GM12874 (cell line): ENCODE measurements around the gene GXYLT2.

Experiments
- TF ChIP-seq, protein P1 (sequence below): IDR thresholded peaks from 2 replicates; pipeline ENCODE4 v1.5.1; 2011; ENCODE audit warnings: low read depth, mild to moderate bottlenecking, control low read depth, low read length, moderate library complexity; ENCODE audit not compliant: insufficient read depth

GXYLT2 gene

DNA sequence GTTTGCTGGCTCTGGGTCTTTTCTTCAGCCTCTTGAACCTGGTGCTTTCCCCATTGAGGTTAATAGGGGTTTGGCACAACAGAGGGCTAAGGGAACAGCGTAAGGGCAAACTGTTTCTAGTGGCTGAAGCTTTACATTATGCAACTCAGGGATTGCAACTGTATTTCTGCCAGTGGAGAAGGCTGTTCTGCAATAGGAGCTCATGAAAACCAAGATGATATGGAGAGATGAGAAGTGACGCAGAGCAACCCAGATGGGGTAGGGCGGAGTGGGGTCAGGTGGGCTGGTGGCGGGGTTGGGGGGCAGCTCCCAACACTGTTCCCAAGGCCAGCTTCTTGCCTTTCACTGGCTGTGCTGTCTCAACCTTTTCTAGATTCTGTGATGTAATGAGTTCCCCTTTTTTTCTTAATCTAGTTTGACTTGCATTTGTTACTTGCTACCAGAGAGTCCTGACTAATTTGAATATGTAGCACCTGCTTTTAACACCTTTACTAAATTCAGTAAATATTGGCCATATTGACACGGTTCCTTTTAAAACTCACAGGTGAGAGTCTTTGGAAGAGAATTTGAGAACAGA, 7.2 kb downstream of the GXYLT2 start:
- TF ChIP-seq, protein P1, sequence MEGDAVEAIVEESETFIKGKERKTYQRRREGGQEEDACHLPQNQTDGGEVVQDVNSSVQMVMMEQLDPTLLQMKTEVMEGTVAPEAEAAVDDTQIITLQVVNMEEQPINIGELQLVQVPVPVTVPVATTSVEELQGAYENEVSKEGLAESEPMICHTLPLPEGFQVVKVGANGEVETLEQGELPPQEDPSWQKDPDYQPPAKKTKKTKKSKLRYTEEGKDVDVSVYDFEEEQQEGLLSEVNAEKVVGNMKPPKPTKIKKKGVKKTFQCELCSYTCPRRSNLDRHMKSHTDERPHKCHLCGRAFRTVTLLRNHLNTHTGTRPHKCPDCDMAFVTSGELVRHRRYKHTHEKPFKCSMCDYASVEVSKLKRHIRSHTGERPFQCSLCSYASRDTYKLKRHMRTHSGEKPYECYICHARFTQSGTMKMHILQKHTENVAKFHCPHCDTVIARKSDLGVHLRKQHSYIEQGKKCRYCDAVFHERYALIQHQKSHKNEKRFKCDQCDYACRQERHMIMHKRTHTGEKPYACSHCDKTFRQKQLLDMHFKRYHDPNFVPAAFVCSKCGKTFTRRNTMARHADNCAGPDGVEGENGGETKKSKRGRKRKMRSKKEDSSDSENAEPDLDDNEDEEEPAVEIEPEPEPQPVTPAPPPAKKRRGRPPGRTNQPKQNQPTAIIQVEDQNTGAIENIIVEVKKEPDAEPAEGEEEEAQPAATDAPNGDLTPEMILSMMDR: no peak

DNA sequence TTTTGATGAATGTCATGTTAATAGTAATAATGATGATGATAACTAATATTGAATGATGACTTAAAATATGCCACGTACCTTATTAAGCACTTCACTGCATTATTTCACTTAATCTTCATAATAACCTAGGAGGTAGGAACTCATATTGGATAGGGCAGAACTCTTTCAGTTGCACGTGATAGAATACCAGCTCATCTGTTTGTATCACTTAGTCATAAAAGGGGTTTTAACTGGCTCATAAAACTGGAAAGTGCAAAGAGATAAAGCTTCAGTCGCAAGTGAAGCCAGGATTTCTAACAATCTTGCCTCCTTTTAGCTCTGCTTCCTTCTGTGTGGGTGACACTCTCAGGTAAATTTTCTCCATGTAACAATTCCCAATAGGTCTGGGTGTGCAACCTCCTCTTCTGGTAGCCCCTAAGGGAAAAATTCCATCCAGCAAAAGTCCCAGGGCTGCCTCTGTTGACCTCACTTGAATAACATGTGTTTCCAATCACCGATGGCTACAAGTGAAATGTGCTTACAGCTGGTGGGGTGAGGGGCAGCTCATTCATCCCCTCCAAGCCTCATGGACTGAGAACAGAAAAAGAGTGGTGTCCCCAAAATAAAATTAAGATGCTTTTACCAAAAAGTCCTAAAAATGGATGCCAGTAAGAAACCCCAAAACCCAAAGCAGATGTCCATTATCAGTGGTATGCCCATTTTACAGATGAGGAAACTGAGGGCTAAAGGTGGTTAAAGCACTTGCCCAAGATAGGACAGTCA, 9.3 kb downstream of the GXYLT2 start:
- TF ChIP-seq, protein P1: no peak

DNA sequence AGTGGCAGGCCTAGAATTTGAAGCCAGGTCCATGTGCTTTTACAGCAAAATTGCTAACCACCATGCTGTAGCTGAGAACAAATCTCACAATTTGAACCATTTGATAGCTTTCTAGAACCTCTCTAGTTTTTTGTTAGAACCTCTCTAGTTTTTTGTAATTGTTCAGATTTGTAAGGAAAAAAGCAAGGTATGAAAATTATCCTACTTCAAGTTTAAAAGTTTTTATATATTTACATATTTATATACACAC, 9.8 kb downstream of the GXYLT2 start:
- TF ChIP-seq, protein P1: no peak

DNA sequence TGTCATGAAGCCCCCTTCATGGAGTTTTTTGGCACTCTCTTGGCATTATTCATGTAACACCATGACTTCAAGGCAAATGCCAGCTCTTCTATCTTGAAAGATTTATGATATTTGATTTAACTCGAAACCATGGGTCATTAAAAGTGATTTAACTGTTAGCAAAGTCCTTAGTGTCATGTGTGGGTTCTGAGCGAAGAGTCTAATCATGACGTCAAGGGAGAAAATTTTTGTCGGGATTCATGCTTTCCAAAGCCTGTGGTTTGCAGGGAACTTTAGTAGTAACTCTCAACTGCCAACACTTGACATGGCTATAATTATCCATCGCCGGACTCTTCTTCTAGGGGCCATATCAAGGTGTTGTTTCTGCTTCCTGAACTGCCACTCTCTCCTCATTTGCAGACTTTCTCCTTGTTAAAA, 11.5 kb downstream of the GXYLT2 start:
- TF ChIP-seq, protein P1: no peak

DNA sequence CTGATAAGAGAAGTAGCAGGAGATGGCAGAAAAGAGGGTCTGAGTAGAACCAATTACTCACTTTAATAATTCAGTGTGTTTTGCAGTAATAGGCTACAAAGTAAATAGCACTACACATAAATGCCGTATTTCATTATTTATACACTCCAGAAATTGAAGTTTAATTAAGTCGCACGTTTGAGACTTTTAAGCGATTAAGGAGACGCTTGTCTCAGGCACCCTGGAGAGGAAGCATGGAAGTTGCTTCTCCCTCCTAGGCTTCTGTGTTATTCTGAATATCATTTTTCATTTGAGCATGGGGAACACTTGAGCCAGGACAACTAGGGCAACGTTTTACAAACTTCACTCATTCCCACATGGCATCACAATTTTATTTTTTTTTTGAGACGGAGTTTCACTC, 12.2 kb downstream of the GXYLT2 start:
- TF ChIP-seq, protein P1: no peak

DNA sequence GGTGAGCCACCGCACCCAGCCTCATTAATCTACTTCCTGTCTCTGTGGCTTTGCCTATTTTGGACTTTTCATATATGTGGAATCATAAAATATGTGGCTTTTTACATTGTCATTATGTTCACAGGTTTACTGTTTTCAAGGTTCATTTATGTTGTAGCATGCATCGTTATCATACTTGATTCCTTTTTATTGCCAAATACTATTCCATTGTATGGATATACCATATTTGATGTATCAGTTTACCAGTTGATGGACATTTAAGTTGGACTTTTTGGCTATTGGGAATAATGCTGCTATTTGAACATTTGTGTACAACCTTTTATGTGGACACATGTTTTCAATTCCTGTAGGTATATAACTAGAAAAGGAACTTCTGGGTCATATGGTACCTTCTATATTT, 14.0 kb downstream of the GXYLT2 start:
- TF ChIP-seq, protein P1: no peak

DNA sequence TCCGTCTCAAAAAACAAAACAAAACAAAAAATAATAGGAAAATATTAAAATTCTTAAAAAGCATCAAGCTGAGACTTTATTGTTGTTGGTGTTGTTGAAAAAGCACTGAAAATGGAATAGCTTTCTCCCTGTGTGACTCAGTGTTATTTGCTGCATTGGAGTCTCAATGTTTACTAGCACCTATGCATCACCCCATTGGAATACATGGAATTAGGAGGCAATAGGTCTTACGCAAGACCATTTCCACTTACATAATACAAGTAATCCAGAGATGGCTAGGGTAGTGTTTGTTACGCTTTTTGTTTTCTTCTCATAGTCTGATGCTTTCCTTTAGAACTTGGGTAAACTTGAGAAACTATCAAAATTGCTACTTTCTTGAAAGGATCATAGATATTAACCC, 15.2 kb downstream of the GXYLT2 start:
- TF ChIP-seq, protein P1: no peak

DNA sequence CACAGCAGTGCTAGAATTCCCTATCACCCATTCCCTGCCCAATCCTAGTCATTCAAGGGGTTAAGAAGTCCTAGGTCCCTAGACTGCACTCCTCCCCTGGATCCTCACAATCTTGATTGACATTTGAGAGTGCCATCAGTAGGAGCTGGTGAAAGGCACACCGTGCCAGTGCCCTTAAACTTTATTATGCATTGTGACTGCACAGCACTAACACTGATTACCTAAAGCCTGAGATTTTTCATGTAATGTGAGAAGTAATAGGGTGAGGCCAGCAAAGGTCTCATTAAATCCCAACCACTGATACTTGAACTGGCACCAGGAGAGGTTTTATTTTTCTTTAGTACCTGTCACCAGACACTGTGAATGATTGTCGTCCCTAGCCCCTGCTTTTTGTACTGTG, 16.3 kb downstream of the GXYLT2 start:
- TF ChIP-seq, protein P1: no peak
